A549 (cell line): ENCODE data around the gene GRXCR2. TPM values are rescaled to one million over a fixed set of nuclear protein-coding genes. Genes with fewer than 3 reads are reported as not detected.

ENCODE experiments used
- ATAC-seq, 2 experiments: fragments of 200-7000 bp in 1 of 2; fragments of >200 bp in 1 of 2; cut with Nextera tagmentation in 1 of 2; cut with Tn5 transposase in 1 of 2; 3 replicates each; pipeline versions ENCODE4 v1.8.0 to v1.9.1; 2018 to 2020; ENCODE audit warnings: mild to moderate bottlenecking in 1 of 2, moderate library complexity in 1 of 2
- CTCF ChIA-PET: fragments of 300-600 bp; sonication (Branson Sonifier 250); formaldehyde crosslinking; extraction: SDS; loops from one replicate; lab custom pipeline; 2021; ENCODE audit warnings: antibody characterized with exemption, inconsistent platforms; lab: Yijun Ruan, JAX
- POLR2A ChIA-PET: fragments of 350-600 bp; formaldehyde crosslinking; extraction: SDS; loops from one replicate; lab custom pipeline; 2021; ENCODE audit warnings: antibody characterized with exemption, inconsistent platforms; lab: Yijun Ruan, JAX
- DNase-seq, 2 experiments: peaks; one replicate each; pipeline versions ENCODE4 v3.0.0 to v3.0.0-alpha.2; 2011 to 2016; ENCODE audit warnings: low read depth in 1 of 2, low spot score in 1 of 2
- FAIRE-seq: peaks from 2 replicates; lab custom pipeline; 2011; peaks lifted over from hg19 to GRCh38; lab: Jason Lieb, UNC
- H3K27ac ChIP-seq, 2 experiments: fragments of >200 bp; sonication (Bioruptor Twin); formaldehyde crosslinking; 3 replicates each; pipeline ENCODE4 v1.5.1; 2016 to 2017
- H3K4me1 ChIP-seq: fragments of >200 bp; sonication (Bioruptor Twin); formaldehyde crosslinking; 3 replicates; pipeline ENCODE4 v1.6.1; 2016
- H3K4me2 ChIP-seq: fragments of >200 bp; sonication (Bioruptor Twin); formaldehyde crosslinking; 3 replicates; pipeline ENCODE4 v1.6.1; 2016
- H3K4me3 ChIP-seq: fragments of >200 bp; sonication (Bioruptor Twin); formaldehyde crosslinking; 3 replicates; pipeline ENCODE4 v1.5.1; 2016
- H3K9me3 ChIP-seq: fragments of >200 bp; sonication (Bioruptor Twin); formaldehyde crosslinking; 3 replicates; pipeline ENCODE4 v1.6.1; 2016
- BHLHE40 ChIP-seq: IDR thresholded peaks from 2 replicates; pipeline ENCODE4 v1.6.1; 2012; ENCODE audit warnings: low read depth, low read length, inconsistent platforms
- CHD2 ChIP-seq: fragments of 150-350 bp; IDR thresholded peaks from 2 replicates; pipeline ENCODE4 v1.6.1; 2014; ENCODE audit warnings: low read length; ENCODE audit not compliant: partially characterized antibody
- ESRRA ChIP-seq: fragments of 150-350 bp; IDR thresholded peaks from 2 replicates; pipeline ENCODE4 v1.6.1; 2014; ENCODE audit warnings: mild to moderate bottlenecking, low read length, borderline replicate concordance
- HOXB5 ChIP-seq: fragments of 250-450 bp; sonication (Bioruptor Pico); IDR thresholded peaks from 2 replicates; pipeline ENCODE4 v1.5.0; 2020; ENCODE audit warnings: mild to moderate bottlenecking, moderate library complexity
- KDM1A ChIP-seq: fragments of 200-600 bp; sonication (generic); IDR thresholded peaks from 2 replicates; pipeline ENCODE4 v1.6.1; 2016; ENCODE audit warnings: low read depth, mild to moderate bottlenecking
- RAD21 ChIP-seq, 2 experiments: fragments of >200 bp in 1 of 2; sonication (Bioruptor Twin) in 1 of 2; formaldehyde crosslinking in 1 of 2; IDR thresholded peaks in 1 of 2; conservative IDR thresholded peaks in 1 of 2; 2 replicates in 1 of 2; 3 replicates in 1 of 2; pipeline ENCODE4 v1.6.1; 2012 to 2018; ENCODE audit warnings: inconsistent platforms in 1 of 2
- RNF2 ChIP-seq: fragments of 200-600 bp; sonication (generic); IDR thresholded peaks from 2 replicates; pipeline ENCODE4 v1.6.1; 2016; ENCODE audit warnings: low read depth, mild to moderate bottlenecking, antibody characterized with exemption, moderate library complexity, borderline replicate concordance
- SMC3 ChIP-seq: fragments of >200 bp; sonication (Bioruptor Twin); formaldehyde crosslinking; IDR thresholded peaks from 3 replicates; pipeline ENCODE4 v1.6.1; 2018; ENCODE audit warnings: inconsistent platforms
- TP53 ChIP-seq: fragments of 250-450 bp; sonication (Bioruptor Pico); IDR thresholded peaks from 2 replicates; pipeline ENCODE4 v1.5.0; 2021; ENCODE audit warnings: mild to moderate bottlenecking, moderate library complexity
- WGBS: methylation state at CpG from one replicate; pipeline ENCODE4 v1.1.6; 2017; ENCODE audit errors: missing lambda C conversion rate; 5-methylcytosine and 5-hydroxymethylcytosine counted together
- polyA plus RNA-seq, 4 experiments: library from polyadenylated mRNA; depleted of rRNA in 3 of 4; stranded (reverse); fragments of >200 nt; fragmentation: RNase III in 1 of 4; extraction: RNeasy Plus Mini Kit Qiagen cat#74134 plus additional on column Dnase treatment in 1 of 4; gene quantifications; 2 replicates in 3 of 4; 3 replicates in 1 of 4; pipeline ENCODE4 v1.2.3, GENCODE V29; 2011 to 2017
- TF ChIP-seq, protein P1 (sequence below): fragments of >200 bp; sonication (Bioruptor Twin); formaldehyde crosslinking; IDR thresholded peaks from 3 replicates; pipeline ENCODE4 v1.5.1; 2016
- TF ChIP-seq, protein P2 (sequence below): IDR thresholded peaks from 2 replicates; pipeline ENCODE4 v1.6.1; 2012

The GRXCR2 gene
- polyA plus RNA-seq, 2 of the 4 experiments (the other 2 are of a cell fraction), result 0.05 TPM; not detected in 1

DNA sequence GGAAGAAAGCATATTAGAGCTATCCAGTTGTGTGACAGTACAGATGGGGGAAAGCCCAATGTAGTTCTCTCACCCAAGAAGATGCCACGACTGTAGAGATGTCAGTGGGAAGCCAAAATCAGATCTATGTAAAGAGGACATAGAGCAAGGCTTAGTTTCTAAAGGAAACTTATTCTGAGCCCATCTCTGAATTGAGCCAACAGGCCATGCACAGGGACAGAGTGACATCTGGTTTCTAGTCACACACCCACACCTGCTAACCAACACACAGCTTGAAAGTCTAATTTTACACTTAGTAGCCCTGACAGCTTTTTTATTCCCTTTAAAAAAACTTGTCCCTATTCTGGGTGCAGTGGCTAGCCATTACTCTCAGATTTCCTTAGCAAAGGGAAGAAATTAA, 59.9 kb downstream of the GRXCR2 start:
- 26% methylated on average over 1 of the region's 1 CpG for WGBS
- ChIA-PET CTCF (interaction anchor here (0.7 to 2.7 kb wide), 14 partner anchors 9 to 1609 kb away, joined by 3 to 25 read pairs (median 4); partner anchors contain the start of gene PRELID2), POLR2A (no interaction called here)
- TF ChIP-seq TP53 (CRISPR knock-in tag), result no peak
- TF ChIP-seq SMC3, result no peak
- TF ChIP-seq CHD2, result no peak
- no peak for TF ChIP-seq KDM1A
- FAIRE-seq, result no peak
- Histone ChIP-seq H3K9me3 (no peaks in the 10 kb centered on the region), H3K4me3 (no peak overlapping the region), H3K27ac (no peak overlapping the region), H3K4me1 (no peaks in the 10 kb centered on the region), H3K4me2 (no peak overlapping the region)
- no peak for DNase-seq
- ATAC-seq, result no peak

DNA sequence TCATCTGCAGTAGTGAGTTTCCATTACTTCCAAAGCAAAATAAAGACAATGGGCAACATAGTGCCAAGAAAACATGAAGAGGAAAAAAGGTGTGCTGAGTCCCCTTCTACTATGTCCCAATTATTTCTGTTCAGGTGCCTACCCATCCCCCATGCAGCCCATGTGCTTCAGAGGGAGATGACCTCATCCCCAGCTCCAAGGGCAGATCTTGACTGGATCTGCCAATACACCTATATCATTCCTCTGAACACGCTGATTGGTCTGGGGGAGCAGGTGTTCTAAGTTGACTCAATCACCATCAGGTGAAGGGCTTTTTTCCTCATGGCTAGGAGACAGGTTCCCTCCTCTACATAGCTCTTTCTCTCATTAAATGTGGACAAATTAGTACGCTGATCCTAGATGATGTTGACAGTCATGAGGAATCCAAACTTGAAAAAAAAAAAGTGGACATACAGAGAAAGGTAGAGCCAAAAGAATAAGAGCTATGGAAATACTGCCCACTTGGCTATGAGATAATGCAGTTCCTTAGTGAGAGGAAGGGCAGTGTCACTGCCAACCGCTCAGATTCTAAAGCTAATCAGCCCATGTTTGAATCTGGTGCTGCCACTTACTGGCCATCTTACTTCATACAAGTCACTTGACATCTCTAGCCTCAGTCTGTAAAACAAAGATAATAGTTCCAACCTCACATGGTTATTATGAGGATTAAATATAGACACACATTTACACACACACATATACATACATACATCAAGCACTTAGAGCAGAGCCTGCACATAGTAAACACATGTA, 60.8 kb downstream of the GRXCR2 start:
- no peak overlapping the region for H3K27ac ChIP-seq
- 70% methylated on average over 3 of the region's 3 CpGs for WGBS
- FAIRE-seq, result no peak
- TF ChIP-seq KDM1A, result no peak
- TF ChIP-seq BHLHE40, result no peak
- TF ChIP-seq RAD21 (conservative IDR thresholded peaks at IDR 0.05 in 1 of 2, IDR thresholded peaks at IDR 0.05 in 1 of 2), result peak; percentile 68 to 71
- TF ChIP-seq, protein P1, sequence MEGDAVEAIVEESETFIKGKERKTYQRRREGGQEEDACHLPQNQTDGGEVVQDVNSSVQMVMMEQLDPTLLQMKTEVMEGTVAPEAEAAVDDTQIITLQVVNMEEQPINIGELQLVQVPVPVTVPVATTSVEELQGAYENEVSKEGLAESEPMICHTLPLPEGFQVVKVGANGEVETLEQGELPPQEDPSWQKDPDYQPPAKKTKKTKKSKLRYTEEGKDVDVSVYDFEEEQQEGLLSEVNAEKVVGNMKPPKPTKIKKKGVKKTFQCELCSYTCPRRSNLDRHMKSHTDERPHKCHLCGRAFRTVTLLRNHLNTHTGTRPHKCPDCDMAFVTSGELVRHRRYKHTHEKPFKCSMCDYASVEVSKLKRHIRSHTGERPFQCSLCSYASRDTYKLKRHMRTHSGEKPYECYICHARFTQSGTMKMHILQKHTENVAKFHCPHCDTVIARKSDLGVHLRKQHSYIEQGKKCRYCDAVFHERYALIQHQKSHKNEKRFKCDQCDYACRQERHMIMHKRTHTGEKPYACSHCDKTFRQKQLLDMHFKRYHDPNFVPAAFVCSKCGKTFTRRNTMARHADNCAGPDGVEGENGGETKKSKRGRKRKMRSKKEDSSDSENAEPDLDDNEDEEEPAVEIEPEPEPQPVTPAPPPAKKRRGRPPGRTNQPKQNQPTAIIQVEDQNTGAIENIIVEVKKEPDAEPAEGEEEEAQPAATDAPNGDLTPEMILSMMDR, result peak; percentile 59
- TF ChIP-seq ESRRA, result no peak
- peak; percentile 62 for TF ChIP-seq SMC3
- no peak for TF ChIP-seq RNF2
- TF ChIP-seq HOXB5 (CRISPR knock-in tag), result no peak
- TF ChIP-seq, protein P2, sequence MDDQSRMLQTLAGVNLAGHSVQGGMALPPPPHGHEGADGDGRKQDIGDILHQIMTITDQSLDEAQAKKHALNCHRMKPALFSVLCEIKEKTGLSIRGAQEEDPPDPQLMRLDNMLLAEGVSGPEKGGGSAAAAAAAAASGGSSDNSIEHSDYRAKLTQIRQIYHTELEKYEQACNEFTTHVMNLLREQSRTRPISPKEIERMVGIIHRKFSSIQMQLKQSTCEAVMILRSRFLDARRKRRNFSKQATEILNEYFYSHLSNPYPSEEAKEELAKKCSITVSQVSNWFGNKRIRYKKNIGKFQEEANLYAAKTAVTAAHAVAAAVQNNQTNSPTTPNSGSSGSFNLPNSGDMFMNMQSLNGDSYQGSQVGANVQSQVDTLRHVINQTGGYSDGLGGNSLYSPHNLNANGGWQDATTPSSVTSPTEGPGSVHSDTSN, result no peak
- peaks cover 6% of the 10 kb centered on the region for H3K4me1 ChIP-seq
- ChIA-PET CTCF (interaction anchor here (0.6 to 2.7 kb wide), 18 partner anchors 8 to 1607 kb away, joined by 3 to 25 read pairs (median 4); partner anchors contain the start of gene PRELID2), POLR2A (no interaction called here)
- no peak overlapping the region for H3K4me3 ChIP-seq
- no peaks in the 10 kb centered on the region for H3K9me3 ChIP-seq
- H3K4me2 ChIP-seq, result no peak overlapping the region
- ATAC-seq, result peak; percentile 94 to 95
- peak in 1 of 2 experiments; percentile 54 for DNase-seq

Other genes with a start within 250 kb of the GRXCR2 start
- gene PRELID2, start 37.7 kb downstream of the GRXCR2 start, polyA plus RNA-seq (2011; rRNA removed), result 8.2 and 10.4 TPM in 2 replicates
- 7.9 to 9.8 TPM (median 8.5 TPM) in 3 replicates for gene PRELID2, start 37.7 kb downstream of the GRXCR2 start, polyA plus RNA-seq (2017; fragmentation: RNase III; extraction: RNeasy Plus Mini Kit Qiagen cat#74134 plus additional on column Dnase treatment)
- gene SH3RF2, start 63.6 kb upstream of the GRXCR2 start, polyA plus RNA-seq (2011; rRNA removed), result 6.0 and 6.9 TPM in 2 replicates
- gene SH3RF2, start 63.6 kb upstream of the GRXCR2 start, polyA plus RNA-seq (2017; fragmentation: RNase III; extraction: RNeasy Plus Mini Kit Qiagen cat#74134 plus additional on column Dnase treatment), result 3.9 to 4.1 TPM (median 4.1 TPM) in 3 replicates
- gene PLAC8L1, start 232.6 kb upstream of the GRXCR2 start, polyA plus RNA-seq (2011; rRNA removed), result 0.70 and 0.74 TPM in 2 replicates
- gene PLAC8L1, start 232.6 kb upstream of the GRXCR2 start, polyA plus RNA-seq (2017; fragmentation: RNase III; extraction: RNeasy Plus Mini Kit Qiagen cat#74134 plus additional on column Dnase treatment), result 0.34 to 0.84 TPM (median 0.41 TPM) in 3 replicates